Psoas muscle (tissue), 8 donors: ENCODE results near the gene PUS7L. TPM values are rescaled to one million over a fixed set of nuclear protein-coding genes. Genes with fewer than 3 reads are reported as not detected.

Experiments used
- ATAC-seq, 4 donors: fragments of 200-7000 bp; cut with Tn5 transposase; one replicate each; pipeline ENCODE4 v1.9.1; 2020; ENCODE audit warnings: moderate library complexity in 3 of 4, mild to moderate bottlenecking in 2 of 4
- DNase-seq, 2 donors: peaks; one replicate each; pipeline ENCODE4 v3.0.0-alpha.2; 2020
- H3K27ac ChIP-seq: fragments of 200-600 bp; one replicate; pipeline ENCODE4 v1.8.0; 2022
- H3K27me3 ChIP-seq, 3 donors: fragments of 200-600 bp in 1 of 3; one replicate each; pipeline versions ENCODE4 v1.6.1 to v1.8.0; 2013 to 2022; ENCODE audit warnings: low read length in 2 of 3, mild to moderate bottlenecking in 2 of 3, moderate library complexity in 1 of 3; ENCODE audit not compliant: insufficient read depth in 3 of 3
- H3K36me3 ChIP-seq, 2 donors: fragments of 200-600 bp in 1 of 2; one replicate each; pipeline versions ENCODE4 v1.6.1 to v1.8.0; 2013 to 2022; ENCODE audit warnings: low read depth in 1 of 2, mild to moderate bottlenecking in 1 of 2, moderate library complexity in 1 of 2; ENCODE audit not compliant: insufficient read depth in 1 of 2
- H3K4me1 ChIP-seq: fragments of 200-600 bp; one replicate; pipeline ENCODE4 v1.8.0; 2022
- H3K4me3 ChIP-seq: fragments of 200-600 bp; one replicate; pipeline ENCODE4 v1.8.0; 2022; ENCODE audit warnings: mild to moderate bottlenecking
- H3K9me3 ChIP-seq: fragments of 200-600 bp; one replicate; pipeline ENCODE4 v1.8.0; 2022
- WGBS, 3 donors: extraction: QIAGEN DNeasy Blood & Tissue Kit; methylation state at CpG; one replicate each; pipeline versions ENCODE4 v1.1.6 to v1.1.7; 2013; 5-methylcytosine and 5-hydroxymethylcytosine counted together
- intact Hi-C, 2 donors: fragments of 100-400 bp; cut with DNase I; formaldehyde crosslinking; loops; one replicate each; pipeline versions ENCODE4 v1.11.0 to v1.14.2; 2022
- polyA plus RNA-seq, 3 donors: library from polyadenylated mRNA; stranded (reverse); fragments of 200-250 nt; gene quantifications; one replicate each; pipeline ENCODE4 v1.2.3, GENCODE V29; 2013
- total RNA-seq, 4 donors: library from RNA; stranded (reverse); fragmentation: NEBNext Ultra II Directional in 2 of 4; extraction: Animal tissue kit (Norgen Biotek cat#: 25700) in 2 of 4; gene quantifications; one replicate each; pipeline versions ENCODE4 v1.2.1 to v1.2.4, GENCODE V29; 2021 to 2023
- TF ChIP-seq, protein P1 (sequence below): fragments of 200-600 bp; IDR thresholded peaks from one replicate; pipeline ENCODE4 v1.8.0; 2022; ENCODE audit warnings: antibody characterized with exemption
- donor health status: healthy with polysubstance abuse.
- donor health status: DM: no; HTN: no; CAD: no; lungs with moderate emphysema.
- donor health status: Bipolar disorder and iron deficiency.
- donor health status: healthy.
- donor health status: DM: yes; HTN: yes; CAD: no.
- donor health status: DM: no; HTN: no; CAD: no.
- donor health status: DM: no; HTN: no; CAD: no.
- donor health status: DM: yes; HTN: yes; CAD: no.

The PUS7L gene
- total and polyA plus RNA-seq, 7 donors: 1.3 to 4.7 (median 3.2) TPM

DNA sequence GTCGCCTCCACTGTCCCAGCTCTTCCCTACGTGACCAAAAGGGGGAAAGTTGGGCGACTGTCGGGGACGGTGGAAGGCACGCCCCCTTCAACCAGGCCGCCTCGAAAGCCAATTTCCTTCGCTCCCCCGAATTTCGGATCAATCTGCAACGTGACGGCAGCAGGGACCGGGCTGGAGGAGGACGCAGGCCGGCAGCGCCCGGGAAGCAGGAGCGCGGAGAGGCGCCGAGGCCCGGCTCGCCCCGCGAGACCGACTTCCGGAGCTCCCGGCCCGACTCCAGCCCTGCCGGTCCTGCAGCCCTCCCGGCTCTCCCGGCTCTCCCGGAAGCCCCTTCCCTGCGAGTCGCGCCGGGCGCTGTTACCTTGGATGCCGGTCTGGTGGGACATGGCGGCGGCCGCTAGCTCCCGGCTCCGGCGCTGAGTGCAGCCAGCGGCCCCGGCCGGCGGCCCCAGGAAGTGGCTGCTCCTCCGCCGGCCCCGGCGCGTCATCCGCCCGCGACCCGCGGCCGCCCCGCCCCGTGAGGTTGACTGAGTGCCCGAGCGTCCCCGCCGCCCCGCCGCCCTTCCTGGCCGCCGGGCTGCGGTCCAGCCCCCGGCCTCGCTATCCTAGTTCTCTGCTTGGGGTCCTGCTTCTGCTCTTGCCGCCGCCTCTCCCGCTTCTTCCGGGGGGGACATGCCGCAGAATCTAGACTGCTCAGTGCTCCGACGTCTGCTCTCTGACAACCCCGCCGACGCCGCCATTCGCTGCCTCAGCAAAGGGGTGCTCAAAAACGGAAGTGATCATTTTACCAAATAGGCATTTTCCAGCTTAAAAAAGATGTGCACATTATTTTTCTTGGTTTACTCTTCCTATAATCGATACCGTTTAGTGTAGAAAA is 47.5 kb upstream of the PUS7L start, which contains the start of gene TWF1:
TSS of gene TWF1 (minus strand) at position 458 of the 877 bp plus-strand sequence. CDS start at position 386, 72 bp downstream.
- peak within 1 kb of the TSS; percentile 97 for H3K27ac ChIP-seq
- ATAC-seq: peak; percentile 99 to 100 (median 100)
- WGBS, 3 donors: 0 to 1% (median 1%) methylated on average over 58 to 89 of the region's 89 CpGs
- TF ChIP-seq, protein P1, sequence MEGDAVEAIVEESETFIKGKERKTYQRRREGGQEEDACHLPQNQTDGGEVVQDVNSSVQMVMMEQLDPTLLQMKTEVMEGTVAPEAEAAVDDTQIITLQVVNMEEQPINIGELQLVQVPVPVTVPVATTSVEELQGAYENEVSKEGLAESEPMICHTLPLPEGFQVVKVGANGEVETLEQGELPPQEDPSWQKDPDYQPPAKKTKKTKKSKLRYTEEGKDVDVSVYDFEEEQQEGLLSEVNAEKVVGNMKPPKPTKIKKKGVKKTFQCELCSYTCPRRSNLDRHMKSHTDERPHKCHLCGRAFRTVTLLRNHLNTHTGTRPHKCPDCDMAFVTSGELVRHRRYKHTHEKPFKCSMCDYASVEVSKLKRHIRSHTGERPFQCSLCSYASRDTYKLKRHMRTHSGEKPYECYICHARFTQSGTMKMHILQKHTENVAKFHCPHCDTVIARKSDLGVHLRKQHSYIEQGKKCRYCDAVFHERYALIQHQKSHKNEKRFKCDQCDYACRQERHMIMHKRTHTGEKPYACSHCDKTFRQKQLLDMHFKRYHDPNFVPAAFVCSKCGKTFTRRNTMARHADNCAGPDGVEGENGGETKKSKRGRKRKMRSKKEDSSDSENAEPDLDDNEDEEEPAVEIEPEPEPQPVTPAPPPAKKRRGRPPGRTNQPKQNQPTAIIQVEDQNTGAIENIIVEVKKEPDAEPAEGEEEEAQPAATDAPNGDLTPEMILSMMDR: no peak
- H3K27me3 ChIP-seq: no peaks in the 10 kb centered on the region
- peaks cover 17% of the 10 kb centered on the region for H3K4me1 ChIP-seq
- intact Hi-C loops: loop anchor here in 1 of 2 donors (2.0 kb wide), 1 partner anchor 31 kb away; the partner anchor contains the start of gene TMEM117
- peak; percentile 91 to 93 for DNase-seq
- peaks cover 0 to 29% of the 10 kb centered on the region in 2 donors for H3K36me3 ChIP-seq
- H3K4me3 ChIP-seq: peak within 1 kb of the TSS; percentile 96
- H3K9me3 ChIP-seq: no peaks in the 10 kb centered on the region

DNA sequence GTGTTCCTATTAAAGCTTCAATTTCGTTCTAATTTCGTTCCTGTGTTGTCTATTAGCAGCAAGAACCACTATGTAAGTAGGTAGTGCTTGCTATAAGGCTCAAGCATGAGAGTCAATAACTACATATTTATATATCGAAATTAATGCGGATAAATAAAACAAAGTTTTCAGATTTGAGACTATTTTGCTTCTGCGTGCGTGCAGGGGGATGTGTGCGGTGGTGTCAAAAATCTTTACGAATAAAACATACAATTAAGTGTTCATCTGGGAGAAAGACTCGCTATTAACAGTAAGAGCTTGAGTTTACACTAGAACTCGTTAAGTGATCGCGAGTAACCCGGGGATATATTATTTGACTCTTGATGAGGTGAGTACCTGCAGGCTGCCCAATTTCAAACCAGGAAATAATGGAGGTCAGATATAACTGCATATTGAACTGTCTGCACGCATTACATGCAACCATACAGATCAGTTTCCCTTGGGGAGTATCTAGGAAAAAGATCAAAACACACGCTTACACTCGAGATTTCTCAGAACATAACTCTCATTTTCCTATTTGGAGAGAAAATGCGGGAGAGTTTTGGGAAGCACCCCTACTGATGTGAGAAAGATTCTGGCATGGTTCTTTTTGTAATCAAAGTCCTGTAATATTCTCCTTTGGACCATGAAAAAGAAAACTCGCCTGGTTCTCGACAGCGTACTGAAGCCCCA is 46.7 kb upstream of the PUS7L start:
- Histone ChIP-seq H3K4me1 (peaks cover 17% of the 10 kb centered on the region), H3K36me3 (peaks cover 0 to 37% of the 10 kb centered on the region in 2 donors), H3K27me3 (no peaks in the 10 kb centered on the region), H3K9me3 (no peaks in the 10 kb centered on the region), H3K4me3 (peak overlapping the region; percentile 96), H3K27ac (peak overlapping the region; percentile 97)
- TF ChIP-seq, protein P1: no peak
- ATAC-seq (no peak), DNase-seq (no peak)
- intact Hi-C loops: no loop called here
- WGBS, 3 donors: 6 to 7% (median 6%) methylated on average over 20 of the region's 20 CpGs

- DNase-seq: no peak
- Histone ChIP-seq H3K36me3 (peaks cover 5 to 95% of the 10 kb centered on the region in 2 donors), H3K27me3 (no peaks in the 10 kb centered on the region), H3K4me1 (no peaks in the 10 kb centered on the region), H3K4me3 (no peak overlapping the region), H3K9me3 (no peaks in the 10 kb centered on the region), H3K27ac (no peak overlapping the region)
- 82 to 88% (median 85%) methylated on average over 4 of the region's 4 CpGs for WGBS, 3 donors
- no peak for ATAC-seq
- intact Hi-C loops: no loop called here
- TF ChIP-seq, protein P1: no peak
Measured at GRCh38 chr12:43797561-43798217, 39.1 kb upstream of the PUS7L start.

- no peak overlapping the region for H3K4me3 ChIP-seq
- TF ChIP-seq, protein P1: no peak
- no peaks in the 10 kb centered on the region for H3K4me1 ChIP-seq
- WGBS, 3 donors: 75 to 88% (median 86%) methylated on average over 2 of the region's 2 CpGs
- ATAC-seq (no peak), DNase-seq (no peak)
- H3K27me3 ChIP-seq: no peaks in the 10 kb centered on the region
- no peaks in the 10 kb centered on the region for H3K9me3 ChIP-seq
- intact Hi-C loops: no loop called here
- no peak overlapping the region for H3K27ac ChIP-seq
- peaks cover 5 to 76% of the 10 kb centered on the region in 2 donors for H3K36me3 ChIP-seq
Measured at GRCh38 chr12:43795716-43796280, 37.2 kb upstream of the PUS7L start.
